Measurements from ENCODE around the gene PKIG.

Gene PKIG

DNA sequence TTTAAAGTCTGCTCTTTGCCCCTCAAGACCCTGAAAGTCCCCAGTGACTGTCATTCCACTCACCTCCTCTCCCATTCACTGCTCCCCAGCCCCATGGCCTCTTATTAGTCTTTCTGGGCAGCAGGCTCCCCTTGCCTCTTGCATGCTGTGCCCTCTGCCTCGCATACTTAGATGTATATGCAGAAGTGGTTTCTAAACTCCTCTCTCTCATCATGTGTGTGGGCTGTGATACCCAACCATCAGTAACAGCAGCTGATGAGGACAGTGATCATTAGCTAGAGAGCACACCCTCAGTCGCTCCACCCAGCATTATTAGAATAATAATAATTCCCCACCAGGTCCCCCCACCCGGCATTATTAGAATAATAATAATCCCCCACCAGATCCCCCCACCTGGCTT, 14.5 kb downstream of the PKIG start:
- no peak for DNase-seq (ENCODE audit: low read depth)

DNA sequence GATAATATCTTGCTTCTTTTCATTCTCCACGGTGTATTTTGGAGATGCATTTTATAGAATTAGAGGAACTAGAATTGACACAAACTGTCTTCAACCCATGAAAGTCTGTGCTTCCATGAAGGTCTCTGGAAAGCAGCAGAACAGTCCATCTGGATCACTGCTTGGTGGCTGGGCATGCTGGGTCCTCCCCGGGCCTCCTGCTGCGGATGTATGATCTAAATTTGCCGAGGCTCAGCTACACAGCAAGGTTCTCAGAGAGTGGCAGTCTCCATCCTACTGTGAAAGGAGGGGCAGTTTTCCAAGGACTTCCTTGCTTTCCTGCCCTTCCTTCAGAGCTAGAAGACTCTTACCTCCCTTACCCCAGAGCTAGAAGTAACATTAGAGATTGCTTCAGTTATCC, 15.1 kb downstream of the PKIG start:
- DNase-seq (ENCODE audit: low read depth), result no peak

DNA sequence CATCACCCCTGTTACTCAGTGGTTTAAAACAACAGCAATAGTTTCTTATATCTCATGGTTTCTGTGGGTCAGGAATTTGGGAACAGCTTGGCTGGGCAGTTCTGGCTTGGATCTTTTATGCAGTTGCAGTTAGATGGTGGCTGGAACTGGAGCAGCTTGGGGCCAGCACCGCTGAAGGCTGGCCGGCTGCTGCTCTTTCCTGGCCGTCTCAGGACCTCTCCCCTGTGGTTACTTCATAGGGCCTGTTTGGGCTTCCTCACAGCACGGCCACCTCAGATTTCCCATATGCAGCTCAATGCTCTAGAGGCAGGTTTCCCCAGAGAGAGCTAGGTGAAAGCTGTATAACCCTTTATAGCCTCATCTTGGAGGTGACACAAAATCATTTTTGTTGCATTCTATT, 15.6 kb downstream of the PKIG start:
- no peak for DNase-seq (ENCODE audit: low read depth)

DNA sequence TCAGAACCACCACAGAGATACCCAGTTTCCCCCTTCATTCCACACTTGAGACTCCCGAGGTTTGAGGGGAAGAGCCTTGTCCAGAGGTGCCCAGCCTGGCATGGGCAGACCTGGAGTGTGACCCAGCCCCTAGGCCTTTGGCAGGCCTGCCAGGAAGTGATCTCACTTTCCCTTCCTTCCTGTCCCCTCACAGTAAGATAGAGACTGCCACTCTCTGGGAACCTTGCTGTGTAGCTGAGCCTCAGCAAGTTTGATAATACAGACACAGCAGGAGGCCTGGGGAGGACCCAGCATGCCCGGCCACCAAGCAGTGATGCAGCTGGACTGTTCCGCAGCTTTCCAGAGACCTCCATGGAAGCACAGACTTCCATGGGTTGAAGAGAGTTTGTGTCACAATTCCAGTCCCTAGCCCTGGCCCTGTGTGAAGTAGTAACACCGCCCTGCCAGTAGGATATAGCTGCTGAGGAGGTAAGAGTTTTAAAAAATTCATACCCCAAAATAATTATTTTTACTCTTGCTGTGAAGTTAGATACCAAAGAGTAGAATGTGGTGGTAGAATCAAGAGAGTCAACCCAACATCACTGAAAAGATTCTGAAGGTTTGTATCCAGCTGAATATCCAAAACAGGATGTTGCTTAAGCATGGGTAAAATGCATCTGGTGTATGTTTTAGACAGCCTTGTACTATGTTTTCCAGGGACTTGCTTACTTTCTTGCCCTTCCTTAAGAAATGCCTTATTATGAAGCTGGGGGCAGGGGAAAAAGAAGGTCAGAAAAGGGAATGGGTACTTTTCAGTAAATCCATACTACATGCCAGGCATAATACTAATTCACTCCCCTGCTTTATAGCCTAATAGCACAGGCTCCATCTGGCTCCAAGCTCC, 16.3 kb downstream of the PKIG start:
- no peak for DNase-seq (ENCODE audit: low read depth)

DNA sequence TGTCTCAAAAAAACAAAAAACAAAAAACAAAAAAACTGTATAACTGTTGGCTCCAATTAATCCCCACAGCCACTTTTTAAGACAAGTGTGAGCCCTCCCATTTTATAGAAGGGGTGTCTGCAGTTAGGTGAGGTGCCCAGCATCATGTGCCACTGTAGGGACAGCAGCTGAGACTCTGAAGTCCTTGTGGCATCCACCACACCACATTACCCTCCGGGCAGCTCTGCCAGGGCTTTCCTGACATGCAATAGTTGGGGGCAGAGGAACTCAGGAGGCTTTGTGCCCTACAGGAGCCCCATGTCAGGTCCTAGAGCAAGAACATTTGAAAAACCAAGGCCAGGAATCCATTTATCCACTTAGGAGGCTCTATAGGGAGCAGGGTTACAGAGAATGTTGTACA, 17.3 kb downstream of the PKIG start:
- DNase-seq (ENCODE audit: low read depth), result no peak

DNA sequence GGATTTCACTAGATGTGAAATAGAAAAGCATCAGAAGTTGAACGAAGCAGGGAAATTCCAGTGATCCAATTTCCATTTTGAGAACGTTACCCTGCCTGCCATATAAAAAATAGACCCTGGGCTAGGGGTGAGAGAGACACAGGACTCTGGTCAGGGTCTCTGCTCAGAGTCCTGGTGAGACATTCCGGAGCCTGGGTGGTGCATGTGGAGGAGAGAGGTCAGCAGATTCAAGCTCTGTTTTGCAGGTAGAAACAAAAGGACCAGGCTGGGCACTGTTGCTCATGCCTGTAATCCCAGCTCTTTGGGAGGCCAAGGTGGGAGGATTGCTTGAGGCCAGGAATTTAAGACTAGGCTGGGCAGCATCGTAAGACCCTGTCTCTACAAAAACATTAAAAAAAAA, 17.9 kb downstream of the PKIG start:
- no peak for DNase-seq (ENCODE audit: low read depth)

DNA sequence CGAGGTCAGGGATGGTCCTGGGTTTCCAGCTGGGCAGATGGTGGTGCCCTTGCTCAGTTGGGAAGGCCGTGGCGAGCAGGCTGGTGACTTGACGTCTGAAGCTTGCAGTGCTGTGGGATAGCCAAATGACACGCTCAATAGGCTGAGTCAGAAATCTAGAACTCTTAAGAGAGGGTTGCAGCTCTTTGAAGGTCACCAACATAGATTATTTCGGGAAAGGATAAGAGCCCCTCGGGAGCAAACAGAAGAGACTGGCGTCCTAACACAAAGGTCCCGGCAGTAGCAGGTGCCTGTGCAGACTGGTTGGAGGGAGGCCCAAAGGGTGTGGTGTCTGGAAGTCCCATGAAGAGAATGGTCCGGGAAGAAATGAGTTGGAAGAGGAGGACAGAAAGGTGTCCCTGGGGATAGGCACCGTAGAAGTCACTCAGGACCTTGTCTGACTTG, 18.4 kb downstream of the PKIG start:
- DNase-seq (ENCODE audit: low read depth), result no peak

DNA sequence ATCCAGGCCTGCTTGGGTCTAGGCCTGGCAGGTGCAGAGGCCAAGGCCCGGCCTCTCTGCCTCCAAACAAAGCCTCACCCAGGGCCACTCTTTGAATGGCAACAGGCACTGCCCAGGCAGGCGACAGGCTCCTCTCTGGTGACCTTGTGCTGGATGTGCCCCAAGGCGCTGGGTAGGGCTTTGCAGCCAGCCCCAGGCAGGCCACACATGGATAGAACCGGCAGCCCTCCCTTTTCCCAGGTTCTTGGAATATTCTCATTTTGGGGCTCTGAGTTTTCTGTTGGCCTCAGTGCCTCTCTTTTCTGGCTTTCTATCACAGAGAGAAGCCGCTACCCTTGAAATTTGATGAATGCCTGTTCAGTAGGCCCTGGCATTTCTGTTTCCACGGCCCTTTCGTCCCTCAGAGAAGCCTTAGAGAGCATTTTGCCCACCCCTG, 18.9 kb downstream of the PKIG start:
- DNase-seq (ENCODE audit: low read depth), result no peak

DNA sequence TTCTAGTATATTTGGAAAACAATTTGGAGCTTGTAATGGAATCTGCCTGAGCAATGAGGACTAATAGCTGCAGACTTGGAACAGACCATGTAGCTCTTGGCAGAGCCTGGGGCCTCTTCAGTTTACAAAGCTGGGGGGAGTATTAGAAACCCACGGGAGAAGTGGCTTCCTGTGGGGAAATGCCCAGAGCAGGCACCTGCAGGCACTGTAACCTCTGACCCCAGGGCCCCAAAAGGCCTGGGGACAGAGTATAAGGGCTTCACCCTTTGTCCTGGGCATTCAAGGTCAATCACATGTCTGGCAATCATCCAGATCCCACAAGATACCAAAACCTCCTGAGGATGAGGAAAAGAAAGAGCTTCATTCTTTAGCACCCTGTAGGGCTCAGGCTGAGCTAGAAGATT, 19.4 kb downstream of the PKIG start:
- no peak for DNase-seq (ENCODE audit: low read depth)

DNA sequence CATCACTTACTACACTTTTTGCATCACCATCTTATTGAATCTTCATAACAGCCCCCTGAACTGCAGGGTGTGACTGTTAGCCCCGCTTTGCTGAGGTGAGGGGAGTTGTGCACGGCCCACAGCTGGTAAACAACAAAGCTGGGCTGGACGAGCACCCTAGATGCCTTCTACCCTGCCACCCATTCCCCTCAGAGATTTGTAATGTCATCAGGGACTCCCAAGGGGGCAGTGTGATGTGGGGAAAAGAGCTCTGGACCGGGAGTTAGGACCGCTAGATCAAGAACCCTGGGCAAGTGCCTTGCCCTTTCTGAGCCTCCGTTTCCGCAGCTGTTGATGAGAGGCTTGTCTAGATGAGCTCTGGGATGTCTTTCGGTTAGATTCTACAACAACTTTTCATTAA, 20.9 kb downstream of the PKIG start:
- DNase-seq (ENCODE audit: low read depth), result no peak

DNA sequence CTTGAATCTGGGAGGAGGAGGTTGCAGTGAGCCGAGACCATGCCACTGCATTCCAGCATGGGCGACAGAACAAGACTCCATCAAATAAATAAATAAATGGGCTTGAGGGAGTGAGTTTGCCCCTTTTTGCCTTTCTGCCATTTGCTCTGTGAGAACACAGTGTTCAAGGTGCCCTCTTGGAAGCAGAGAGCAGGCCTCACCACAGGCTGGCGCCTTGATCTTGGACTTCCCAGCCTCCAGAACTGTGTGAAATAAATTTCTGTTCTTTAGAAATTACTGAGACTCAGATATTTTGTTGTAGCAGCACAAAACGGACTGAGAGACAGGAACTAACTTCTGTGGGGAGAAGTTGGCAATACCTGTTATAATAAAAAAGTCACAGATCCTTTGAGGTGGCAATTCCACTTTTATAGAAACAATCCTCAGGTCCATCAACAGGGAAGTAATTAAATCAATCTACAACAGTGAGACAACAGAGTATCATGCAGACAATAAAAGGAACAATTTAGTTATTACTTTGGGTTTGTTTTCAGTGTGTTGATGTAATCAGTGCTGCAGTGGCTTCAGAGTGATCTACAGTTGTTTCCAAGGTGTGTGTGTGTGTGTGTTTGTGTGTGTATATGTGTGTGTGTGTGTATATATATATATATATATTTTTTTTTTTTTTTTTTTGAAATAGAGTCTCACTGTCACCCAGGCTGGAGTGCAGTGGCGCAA, 24.5 kb downstream of the PKIG start:
- no peak for DNase-seq (ENCODE audit: low read depth)

DNA sequence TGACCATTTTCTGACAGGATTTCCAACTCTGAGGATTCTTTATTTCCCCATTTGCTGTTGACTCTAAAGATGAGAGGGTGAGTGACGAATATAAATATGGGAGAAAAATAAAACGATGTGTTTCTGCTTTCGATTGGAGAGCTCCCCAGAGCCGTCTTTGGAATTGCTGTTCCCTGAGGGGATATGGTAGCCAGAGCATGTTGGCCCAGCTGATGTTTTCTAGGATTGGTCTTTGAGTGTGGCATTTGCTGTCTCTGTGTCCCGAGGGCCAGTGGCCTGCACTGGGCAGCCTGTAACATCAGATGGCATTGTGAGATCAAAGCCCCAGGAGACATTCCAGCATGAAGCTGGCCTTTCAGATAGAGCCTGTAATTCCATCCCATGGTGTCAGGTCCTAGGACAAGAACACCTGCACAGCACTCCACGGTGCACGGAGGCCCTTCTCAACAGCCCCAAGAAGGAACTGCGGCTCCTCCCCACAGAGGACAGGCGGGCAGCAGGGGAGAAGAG, 26.7 kb downstream of the PKIG start:
- no peak for DNase-seq (ENCODE audit: low read depth)

DNA sequence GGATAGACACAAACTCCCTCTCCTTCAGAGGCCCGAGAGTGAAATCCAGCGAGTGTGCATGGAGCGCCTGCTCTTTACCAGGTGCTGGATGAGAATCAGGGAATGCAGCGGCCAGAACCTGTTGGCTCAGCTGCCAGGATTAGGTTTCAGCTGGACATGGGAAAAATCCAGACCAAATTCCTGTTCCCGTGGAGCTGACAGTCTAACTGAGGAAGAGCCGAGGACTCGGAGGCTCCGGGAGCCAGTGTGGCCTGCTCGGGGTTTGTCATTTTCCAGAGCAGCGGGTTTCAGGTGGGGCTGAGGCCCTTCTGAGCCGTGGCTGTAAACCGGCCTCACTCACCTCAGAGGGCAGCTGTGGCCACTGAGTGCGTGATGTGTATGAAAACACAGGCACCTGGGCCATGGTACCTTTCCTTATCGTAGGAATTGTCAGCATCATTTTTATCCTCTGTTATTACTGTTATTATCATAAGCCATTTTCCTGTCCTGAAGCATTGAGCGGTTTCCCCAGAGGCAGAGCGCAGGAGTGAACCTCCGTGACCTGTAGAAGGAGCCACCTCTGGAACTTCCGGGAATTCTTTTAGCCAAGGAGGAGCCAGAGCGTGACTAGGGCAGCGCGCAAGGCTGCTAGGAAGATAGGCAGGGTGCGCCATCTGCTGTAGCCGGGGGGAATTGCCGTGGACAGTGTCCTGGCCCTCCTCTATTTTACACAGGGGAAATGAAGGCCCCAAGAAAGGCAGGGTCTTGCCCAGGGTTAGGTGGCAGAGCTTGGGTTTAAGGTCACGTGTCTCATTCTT, 27.3 kb downstream of the PKIG start:
- DNase-seq (ENCODE audit: low read depth), result peak; percentile 64

DNA sequence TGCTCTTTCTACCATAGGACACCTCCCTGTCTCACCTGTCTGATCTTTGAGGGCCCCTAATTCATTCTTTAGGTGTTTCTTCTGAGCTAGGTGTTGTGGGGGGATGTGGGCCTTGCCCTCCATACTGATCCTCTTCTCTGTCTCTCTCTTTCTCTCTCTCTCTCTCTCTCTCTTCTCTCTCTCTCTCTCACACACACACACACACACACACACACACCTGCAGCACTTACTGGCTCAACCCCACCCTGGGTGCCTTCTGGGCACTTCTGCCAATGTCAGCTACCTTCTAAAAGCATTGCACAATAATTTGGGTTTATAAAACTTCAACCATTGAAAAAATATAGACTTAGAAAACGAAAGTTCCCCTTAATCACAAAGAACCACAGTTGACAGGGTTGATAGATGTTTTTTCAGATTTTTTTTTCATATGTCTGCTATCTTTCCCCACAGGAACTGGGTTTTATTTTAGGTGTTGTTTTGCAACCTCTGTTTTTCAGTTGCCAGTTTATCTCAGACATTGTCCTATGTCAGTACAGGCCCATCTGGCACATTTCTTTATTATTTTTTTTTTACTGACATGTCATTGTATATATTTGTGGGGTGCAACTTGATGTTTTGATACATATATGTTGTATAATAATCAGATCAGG, 28.1 kb downstream of the PKIG start:
- DNase-seq (ENCODE audit: low read depth), result no peak

DNA sequence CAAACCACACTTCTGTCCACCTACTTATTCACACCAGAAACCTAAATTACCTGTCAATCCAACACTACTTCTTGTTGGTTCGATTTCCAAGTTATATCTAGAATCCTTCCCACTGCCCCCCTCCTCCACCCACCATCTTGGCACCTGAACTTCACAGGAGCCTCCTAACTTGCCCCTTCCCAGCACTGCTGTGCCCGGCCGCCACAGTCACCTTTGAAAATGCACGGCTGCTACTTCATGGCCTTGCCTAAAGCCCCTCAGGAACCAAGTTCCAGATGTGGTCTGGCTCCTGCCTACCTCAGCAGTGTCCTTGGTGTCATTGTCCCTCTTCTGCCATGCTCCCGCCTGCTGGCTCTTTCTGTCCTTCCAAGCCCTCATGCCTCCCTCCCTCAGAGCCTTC, 31.2 kb downstream of the PKIG start:
- DNase-seq (ENCODE audit: low read depth), result no peak

DNA sequence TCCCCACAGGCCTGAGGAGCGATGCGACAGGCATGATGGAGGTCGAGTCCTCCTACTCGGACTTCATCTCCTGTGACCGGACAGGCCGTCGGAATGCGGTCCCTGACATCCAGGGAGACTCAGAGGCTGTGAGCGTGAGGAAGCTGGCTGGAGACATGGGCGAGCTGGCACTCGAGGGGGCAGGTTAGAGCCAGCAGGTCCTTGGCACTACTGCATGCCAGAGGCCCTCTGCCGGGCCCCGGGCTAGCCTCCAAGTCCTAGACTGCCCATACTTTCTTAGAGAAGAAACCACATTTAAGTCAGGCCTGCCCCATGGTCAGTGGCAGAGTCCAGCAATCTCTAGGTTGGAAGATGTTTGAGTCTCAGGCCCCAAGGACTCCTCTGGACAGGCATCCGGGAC, 32.1 kb downstream of the PKIG start:
- DNase-seq (ENCODE audit: low read depth), result no peak

DNA sequence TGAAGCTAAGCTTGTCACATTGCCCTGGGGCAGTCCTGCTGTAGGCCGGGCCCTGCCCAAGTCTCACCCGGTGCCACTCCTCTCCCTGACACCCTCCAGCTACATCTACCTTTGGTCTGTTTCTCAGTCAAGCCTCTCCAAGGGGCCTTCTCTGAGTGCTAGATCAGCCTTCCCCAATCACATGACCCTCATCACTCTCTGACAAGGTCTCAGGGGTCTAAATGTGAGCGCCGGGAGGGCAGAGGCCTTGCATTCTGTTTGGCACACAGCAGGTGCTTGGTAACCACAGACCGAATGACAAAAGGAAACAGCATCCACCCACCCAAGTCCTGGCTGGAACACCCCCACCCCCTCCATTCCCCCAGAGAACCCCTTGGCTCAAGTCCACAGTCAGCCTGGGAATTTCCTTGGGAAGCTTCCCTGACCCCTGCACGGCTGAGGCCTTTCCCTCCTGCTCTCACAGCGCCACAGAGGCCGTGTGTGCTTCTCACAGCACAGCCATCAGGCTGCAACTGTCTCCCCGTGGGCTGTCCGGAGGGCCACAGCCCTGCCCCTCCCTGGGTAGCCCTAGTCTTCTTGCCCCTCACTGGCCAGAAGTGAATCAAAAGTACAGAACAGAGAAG, 32.9 kb downstream of the PKIG start:
- no peak for DNase-seq (ENCODE audit: low read depth)

DNA sequence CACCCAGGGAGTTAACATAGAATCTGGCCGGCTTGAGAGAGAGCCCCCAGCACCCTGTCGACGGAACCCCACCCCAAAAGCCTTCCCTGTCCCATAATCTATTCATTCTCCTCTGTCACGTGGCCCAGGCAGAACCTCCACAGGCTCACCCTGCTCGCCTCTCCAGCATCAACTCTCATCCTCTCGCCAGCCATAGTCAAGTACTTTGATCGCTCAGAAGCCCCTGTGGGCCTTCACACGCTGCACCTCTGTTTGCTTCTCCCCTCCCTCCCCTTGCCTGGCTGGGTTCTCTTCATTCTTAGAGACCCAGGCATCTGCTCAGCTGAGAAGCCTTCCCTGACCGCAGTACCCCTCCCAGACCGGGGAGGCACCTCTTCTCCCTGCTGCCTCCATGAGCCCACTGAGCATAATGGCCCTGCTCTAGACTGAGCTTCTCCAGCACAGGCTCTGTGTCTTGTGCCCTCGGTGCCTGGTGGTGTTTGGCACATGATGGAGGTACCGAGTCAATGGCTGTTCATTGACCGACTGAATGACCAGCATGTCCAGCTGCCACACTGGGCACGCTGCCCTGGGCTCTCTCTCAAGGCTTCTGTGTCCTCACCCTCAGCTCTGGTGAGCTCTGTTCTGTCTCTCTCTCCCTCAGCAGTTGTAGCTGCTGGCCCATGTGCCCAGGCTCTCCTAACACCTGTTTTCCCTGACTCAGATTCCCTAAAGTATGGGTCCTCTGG, 33.7 kb downstream of the PKIG start:
- no peak for DNase-seq (ENCODE audit: low read depth)

DNA sequence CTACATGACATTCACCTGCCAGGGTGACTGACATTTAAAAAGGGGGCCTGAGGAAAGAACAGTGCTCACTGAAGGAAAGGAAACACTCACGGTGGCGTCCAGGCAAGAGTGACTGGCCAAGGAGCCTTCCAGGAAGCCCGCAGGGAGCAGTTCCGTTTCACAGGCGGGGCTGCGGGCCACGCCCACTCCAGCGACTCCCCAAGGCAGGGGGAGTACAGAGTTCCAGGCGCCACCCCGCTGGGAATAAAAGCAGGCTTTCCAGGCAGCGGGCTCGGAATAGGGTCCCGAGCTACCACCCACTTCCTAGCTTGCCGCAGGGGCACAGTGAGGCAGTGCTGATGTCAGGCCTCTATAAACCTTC, 34.2 kb downstream of the PKIG start:
- DNase-seq (ENCODE audit: low read depth), result no peak

DNA sequence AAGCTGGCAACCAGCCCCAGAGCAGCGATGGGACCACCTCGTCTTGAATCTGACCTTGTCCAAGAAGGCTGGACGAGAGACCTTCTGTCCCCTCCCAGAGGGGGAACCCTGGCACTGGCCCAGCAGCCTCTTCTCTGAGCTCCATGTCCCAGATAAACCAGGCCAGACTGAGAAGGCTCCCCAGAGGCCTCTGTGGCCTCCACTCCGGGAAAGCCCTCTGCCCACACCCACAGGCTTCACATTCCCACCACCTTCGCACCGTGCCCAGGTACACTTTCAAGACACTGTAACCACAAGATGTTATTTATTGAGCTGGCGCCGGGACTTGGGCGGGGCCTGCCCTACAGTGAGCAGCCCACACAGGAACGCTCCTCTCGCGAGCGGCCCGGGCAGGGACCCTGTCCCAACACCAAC, 35.9 kb downstream of the PKIG start:
- peak; percentile 7 for DNase-seq (ENCODE audit: low read depth)

DNA sequence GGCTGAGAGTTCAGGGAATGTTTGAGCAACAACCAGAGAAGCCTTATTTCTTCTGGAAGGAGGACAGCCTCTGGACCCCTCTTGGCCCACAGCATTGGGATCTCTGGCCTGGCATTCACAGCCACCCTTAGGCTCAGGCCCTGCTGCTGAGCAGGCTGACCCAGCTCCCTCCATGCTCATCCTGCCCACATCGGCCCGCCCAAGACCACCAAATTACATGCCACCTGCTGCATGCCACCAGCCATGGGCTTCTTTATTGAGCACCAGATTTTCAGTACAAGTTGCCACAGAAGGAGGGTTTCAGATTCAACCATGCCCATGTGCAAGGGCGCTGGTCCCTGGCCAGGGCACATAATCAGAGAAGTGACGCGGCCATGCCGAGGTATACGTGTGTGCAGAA, 36.9 kb downstream of the PKIG start:
- DNase-seq (ENCODE audit: low read depth), result no peak

Measured in stimulated activated CD8-positive, alpha-beta memory T cell treated with anti-CD3 and anti-CD28 coated beads, Interleukin-12 subunit alpha, Interleukin-12 subunit beta, amount 100 ng/mL, for 4 hours (primary cell).